Activated B cell treated with CpG ODN at 0.5 μM for 24 hours (primary cell): ENCODE measurements around the gene LMO2. TPM values are rescaled to one million over a fixed set of nuclear protein-coding genes. Genes with fewer than 3 reads are reported as not detected.

Experiments used
- ATAC-seq: fragments of 200-7000 bp; cut with Tn5 transposase; one replicate; pipeline ENCODE4 v1.10.0; 2021; ENCODE audit warnings: low read depth, mild to moderate bottlenecking, moderate library complexity
- CTCF ChIA-PET: fragments of 350-600 bp; sonication (Branson Sonifier 250); formaldehyde crosslinking; loops from one replicate; lab custom pipeline; 2021; ENCODE audit warnings: antibody characterized with exemption; lab: Charles Lee
- POLR2A ChIA-PET: fragments of 350-600 bp; sonication (Branson Sonifier 250); formaldehyde crosslinking; loops from one replicate; lab custom pipeline; 2021; ENCODE audit warnings: antibody characterized with exemption; lab: Charles Lee
- DNase-seq: peaks from one replicate; pipeline ENCODE4 v3.0.0; 2022
- H3K27ac Mint-ChIP-seq: one replicate; pipeline ENCODE4 v1.8.0; 2020; ENCODE audit warnings: mixed read lengths
- H3K27me3 Mint-ChIP-seq: one replicate; pipeline ENCODE4 v1.8.0; 2021; ENCODE audit warnings: mixed read lengths
- H3K36me3 Mint-ChIP-seq: one replicate; pipeline ENCODE4 v1.8.0; 2021; ENCODE audit warnings: low read depth, mixed read lengths
- H3K4me1 Mint-ChIP-seq: one replicate; pipeline ENCODE4 v1.8.0; 2021; ENCODE audit warnings: mixed read lengths
- H3K4me3 Mint-ChIP-seq: one replicate; pipeline ENCODE4 v1.8.0; 2020; ENCODE audit warnings: mild to moderate bottlenecking, mixed read lengths
- H3K9me3 Mint-ChIP-seq: one replicate; pipeline ENCODE4 v1.8.0; 2020; ENCODE audit warnings: mixed read lengths
- intact Hi-C: fragments of 100-400 bp; cut with micrococcal nuclease; formaldehyde crosslinking; loops from one replicate; pipeline ENCODE4 v1.15.1; 2024
- total RNA-seq: library from RNA; stranded (reverse); gene quantifications from 2 replicates; pipeline ENCODE4 v1.2.3, GENCODE V29; 2022
- TF ChIP-seq, protein P1 (sequence below): fragments of 200-600 bp; IDR thresholded peaks from one replicate; pipeline ENCODE4 v1.8.0; 2022; ENCODE audit warnings: antibody characterized with exemption, mild to moderate bottlenecking

The LMO2 gene
- total RNA-seq: 29.1 and 34.4 TPM in 2 replicates

DNA sequence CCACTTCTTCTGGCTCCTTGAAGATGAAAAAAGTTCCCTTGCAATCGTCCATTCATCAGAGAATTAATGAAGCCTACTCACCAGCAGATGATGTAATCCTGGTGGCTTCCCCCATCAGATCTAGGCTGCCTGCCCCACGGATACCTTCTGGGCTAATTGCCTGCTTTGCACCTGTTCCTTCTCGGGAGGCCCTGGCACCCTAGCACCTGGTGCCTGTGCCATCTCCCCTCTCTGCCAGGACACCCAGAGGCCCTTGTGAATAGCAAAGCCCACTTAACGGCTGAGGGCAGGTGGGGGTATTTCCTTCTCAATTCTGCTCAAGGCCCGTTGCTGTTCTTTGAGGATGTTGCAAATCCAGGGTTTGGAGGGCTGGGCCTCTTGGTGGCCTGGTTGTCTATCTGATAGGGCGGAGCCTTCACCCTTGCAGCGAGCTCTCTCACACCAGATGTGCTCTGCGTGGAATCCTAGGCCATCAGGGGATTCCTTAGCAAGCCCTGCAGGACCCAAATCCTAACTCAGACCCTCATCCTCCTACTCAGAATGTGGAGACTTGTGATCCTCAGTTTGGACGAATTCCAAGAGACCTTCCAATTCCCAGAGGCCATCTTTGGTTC is at the start of gene LMO2:
Gene LMO2, minus strand, starts transcription at position 363 of the 614 bp plus-strand sequence. CDS start 22,360 bp downstream, outside the sequence.
- DNase-seq (no peak), ATAC-seq (peak; percentile 29)
- intact Hi-C loops: loop anchor here (2.0 to 5.0 kb wide), 2 partner anchors 35 to 343 kb away; no protein-coding TSS in a partner anchor
- CTCF ChIA-PET: interaction anchor here (1.4 kb wide), 2 partner anchors 78 to 79 kb away, joined by 3 to 5 read pairs; no protein-coding TSS in a partner anchor
- POLR2A ChIA-PET: interaction anchor here (0.6 to 4.1 kb wide), 6 partner anchors 8 to 156 kb away, joined by 3 to 30 read pairs (median 4); partner anchors contain the start of gene CD59
- no peaks in the 10 kb centered on the region for H3K36me3 Mint-ChIP-seq
- no peaks in the 10 kb centered on the region for H3K27me3 Mint-ChIP-seq
- peaks cover 2% of the 10 kb centered on the region for H3K9me3 Mint-ChIP-seq
- H3K4me3 Mint-ChIP-seq: peak within 1 kb of the TSS; percentile 92
- H3K4me1 Mint-ChIP-seq: peaks cover 60% of the 10 kb centered on the region
- TF ChIP-seq, protein P1, sequence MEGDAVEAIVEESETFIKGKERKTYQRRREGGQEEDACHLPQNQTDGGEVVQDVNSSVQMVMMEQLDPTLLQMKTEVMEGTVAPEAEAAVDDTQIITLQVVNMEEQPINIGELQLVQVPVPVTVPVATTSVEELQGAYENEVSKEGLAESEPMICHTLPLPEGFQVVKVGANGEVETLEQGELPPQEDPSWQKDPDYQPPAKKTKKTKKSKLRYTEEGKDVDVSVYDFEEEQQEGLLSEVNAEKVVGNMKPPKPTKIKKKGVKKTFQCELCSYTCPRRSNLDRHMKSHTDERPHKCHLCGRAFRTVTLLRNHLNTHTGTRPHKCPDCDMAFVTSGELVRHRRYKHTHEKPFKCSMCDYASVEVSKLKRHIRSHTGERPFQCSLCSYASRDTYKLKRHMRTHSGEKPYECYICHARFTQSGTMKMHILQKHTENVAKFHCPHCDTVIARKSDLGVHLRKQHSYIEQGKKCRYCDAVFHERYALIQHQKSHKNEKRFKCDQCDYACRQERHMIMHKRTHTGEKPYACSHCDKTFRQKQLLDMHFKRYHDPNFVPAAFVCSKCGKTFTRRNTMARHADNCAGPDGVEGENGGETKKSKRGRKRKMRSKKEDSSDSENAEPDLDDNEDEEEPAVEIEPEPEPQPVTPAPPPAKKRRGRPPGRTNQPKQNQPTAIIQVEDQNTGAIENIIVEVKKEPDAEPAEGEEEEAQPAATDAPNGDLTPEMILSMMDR: no peak
- H3K27ac Mint-ChIP-seq: peak within 1 kb of the TSS; percentile 94

DNA sequence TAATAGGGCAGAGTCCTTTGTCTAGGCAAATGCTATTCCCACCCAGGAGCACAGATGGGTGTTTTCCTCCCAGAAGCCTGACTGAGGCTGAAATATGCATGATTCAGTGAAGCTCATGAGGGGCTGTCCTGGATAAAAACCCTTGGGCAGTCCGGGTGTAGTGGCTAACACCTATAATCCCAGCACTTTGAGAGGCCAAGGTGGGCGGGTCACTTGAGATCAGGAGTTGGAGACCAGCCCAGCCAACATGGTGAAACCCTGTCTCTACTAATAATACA is 48.6 kb upstream of the LMO2 start:
- no peak for DNase-seq
- H3K4me1 Mint-ChIP-seq: peaks cover 45% of the 10 kb centered on the region
- TF ChIP-seq, protein P1: no peak
- intact Hi-C loops: no loop called here
- POLR2A ChIA-PET: no interaction called here
- CTCF ChIA-PET: no interaction called here
- no peak overlapping the region for H3K4me3 Mint-ChIP-seq
- no peak for ATAC-seq
- H3K36me3 Mint-ChIP-seq: no peaks in the 10 kb centered on the region
- no peaks in the 10 kb centered on the region for H3K9me3 Mint-ChIP-seq
- no peak overlapping the region for H3K27ac Mint-ChIP-seq
- H3K27me3 Mint-ChIP-seq: peaks cover 8% of the 10 kb centered on the region

DNA sequence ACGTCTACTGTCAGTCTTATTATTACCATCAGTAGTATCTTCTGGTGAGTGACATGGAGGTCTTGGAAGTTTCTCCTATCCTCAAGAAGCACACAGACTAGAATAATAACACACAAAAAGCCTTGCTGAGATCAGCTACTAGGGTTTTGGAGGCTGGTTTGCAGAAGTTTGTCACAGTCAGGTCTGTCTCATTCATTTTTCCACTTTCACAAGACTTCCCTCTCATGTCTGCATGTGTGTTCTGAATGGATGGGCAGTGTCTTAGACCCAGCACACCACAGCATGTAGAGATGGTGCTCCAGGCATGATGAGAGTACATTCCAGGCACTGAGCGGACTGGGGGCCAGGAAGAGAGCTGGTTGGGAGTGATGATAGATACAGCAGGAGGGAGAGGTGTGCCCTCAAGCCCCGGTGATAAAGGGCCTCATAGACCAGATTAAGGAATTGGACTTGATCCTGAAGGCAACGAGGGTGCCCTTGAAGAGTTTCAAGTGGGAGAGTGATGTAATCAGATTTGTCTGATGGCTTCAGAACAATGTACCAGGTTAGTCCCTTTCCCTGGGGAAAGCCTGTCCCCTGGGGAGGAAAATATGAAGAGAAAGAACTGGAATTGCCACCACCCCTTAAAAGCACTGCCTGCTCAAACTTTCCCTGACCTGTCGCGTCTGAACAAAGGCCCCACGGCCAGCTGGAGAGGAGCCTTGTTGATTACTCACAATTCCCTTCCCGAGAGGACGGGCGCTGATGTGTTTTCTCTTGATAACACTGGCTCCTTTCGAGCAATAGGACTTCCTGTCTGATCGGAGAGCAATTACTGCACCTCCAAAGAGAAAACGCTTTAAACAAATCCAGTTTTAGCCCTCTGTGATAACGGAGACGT is 45.1 kb upstream of the LMO2 start:
- Mint-ChIP-seq H3K9me3 (peaks cover 7% of the 10 kb centered on the region), H3K36me3 (peaks cover 4% of the 10 kb centered on the region), H3K4me3 (no peak overlapping the region), H3K4me1 (peaks cover 23% of the 10 kb centered on the region), H3K27ac (no peak overlapping the region), H3K27me3 (peaks cover 8% of the 10 kb centered on the region)
- ChIA-PET POLR2A (no interaction called here), CTCF (interaction anchor here (1.0 kb wide), 1 partner anchor 237 kb away, joined by 3 read pairs; no protein-coding TSS in a partner anchor)
- TF ChIP-seq, protein P1: no peak
- intact Hi-C loops: no loop called here
- no peak for ATAC-seq
- no peak for DNase-seq

DNA sequence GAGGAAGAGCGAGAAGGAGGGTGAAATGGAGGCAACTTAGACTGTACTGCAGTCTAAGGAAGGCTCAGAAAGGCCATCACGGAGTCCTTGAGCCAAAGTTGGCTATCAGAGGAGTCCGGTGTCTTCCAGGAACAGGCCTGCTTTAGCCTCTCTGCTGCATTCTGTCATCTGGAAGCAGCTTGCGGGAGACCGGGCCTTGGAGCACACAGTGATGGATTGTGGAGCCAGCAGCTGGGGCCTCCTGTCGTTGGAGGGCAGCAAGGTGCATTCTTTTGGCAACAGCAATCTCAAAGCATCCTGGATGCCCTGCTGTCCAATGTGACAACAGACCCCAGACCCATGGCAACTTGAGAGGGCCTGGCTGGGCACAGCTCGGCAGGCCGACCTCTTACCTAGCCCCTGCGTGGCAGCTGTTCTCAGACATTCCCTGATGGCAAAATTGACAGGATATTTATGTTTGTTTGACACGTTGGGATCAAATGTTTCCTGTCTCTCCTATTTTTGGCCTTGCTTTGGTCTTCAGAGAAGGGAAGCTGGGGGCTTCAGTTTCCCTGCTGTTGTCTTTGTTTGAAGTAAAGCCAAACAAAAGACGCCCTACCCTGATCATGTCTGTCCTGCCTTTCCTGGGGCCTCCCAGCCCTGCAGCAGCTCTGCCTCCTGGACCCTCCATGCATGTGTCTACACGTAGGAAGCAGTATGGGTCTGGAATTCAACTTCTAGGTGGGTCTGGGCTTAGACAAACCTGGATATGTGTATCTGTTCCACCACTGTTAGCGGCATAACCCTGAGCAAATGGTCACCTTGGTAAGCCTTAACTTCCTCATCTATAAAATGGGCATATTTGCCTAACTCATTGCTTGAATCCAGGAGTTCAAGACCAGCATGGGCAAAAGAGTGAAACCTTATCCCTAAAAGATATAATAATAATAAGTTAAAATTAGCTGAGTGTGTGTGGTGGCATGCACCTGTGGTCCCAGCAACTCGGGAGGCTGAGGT is 43.9 kb upstream of the LMO2 start:
- Mint-ChIP-seq H3K4me3 (no peak overlapping the region), H3K27ac (no peak overlapping the region), H3K36me3 (peaks cover 4% of the 10 kb centered on the region), H3K4me1 (peaks cover 14% of the 10 kb centered on the region), H3K27me3 (peaks cover 8% of the 10 kb centered on the region), H3K9me3 (peaks cover 16% of the 10 kb centered on the region)
- ATAC-seq: no peak
- DNase-seq: no peak
- TF ChIP-seq, protein P1: no peak
- ChIA-PET POLR2A (no interaction called here), CTCF (no interaction called here)
- intact Hi-C loops: no loop called here
